Left ventricle myocardium inferior (tissue), 1 donor: ENCODE data around the gene ATP8A1. TPM values are rescaled to one million over a fixed set of nuclear protein-coding genes. Genes with fewer than 3 reads are reported as not detected.

Experiments used
- DNase-seq: peaks from one replicate; pipeline ENCODE4 v3.0.0-alpha.2; 2020
- H3K27ac ChIP-seq: fragments of 200-600 bp; replicated peaks from 2 replicates; pipeline ENCODE4 v1.8.0; 2021
- H3K27me3 ChIP-seq: fragments of 200-600 bp; 2 replicates; pipeline ENCODE4 v1.8.0; 2021; ENCODE audit warnings: low read depth
- H3K36me3 ChIP-seq: fragments of 200-600 bp; 2 replicates; pipeline ENCODE4 v1.8.0; 2021
- H3K4me1 ChIP-seq: fragments of 200-600 bp; 2 replicates; pipeline ENCODE4 v1.8.0; 2021
- H3K4me3 ChIP-seq: fragments of 200-600 bp; 2 replicates; pipeline ENCODE4 v1.8.0; 2021; ENCODE audit warnings: mild to moderate bottlenecking, moderate library complexity
- H3K9me3 ChIP-seq: fragments of 200-600 bp; replicated peaks from 2 replicates; pipeline ENCODE4 v1.8.0; 2021
- intact Hi-C: fragments of 100-400 bp; cut with micrococcal nuclease; formaldehyde crosslinking; loops from one replicate; pipeline ENCODE4 v1.11.0; 2022
- total RNA-seq: library from RNA; stranded (reverse); fragmentation: NEBNext Ultra II Directional; extraction: Animal tissue kit (Norgen Biotek cat#: 25700); gene quantifications from one replicate; pipeline ENCODE4 v1.2.1, GENCODE V29; 2021
- TF ChIP-seq, protein P1 (sequence below): fragments of 200-600 bp; IDR thresholded peaks from 2 replicates; pipeline ENCODE4 v1.8.0; 2021; ENCODE audit warnings: antibody characterized with exemption, mild to moderate bottlenecking, borderline replicate concordance
- donor health status: DM: no; HTN: yes; CAD: no; lungs with severe emphysema.

ATP8A1 gene
- total RNA-seq, 1 donor from 2014 or later = 19.2 TPM

DNA sequence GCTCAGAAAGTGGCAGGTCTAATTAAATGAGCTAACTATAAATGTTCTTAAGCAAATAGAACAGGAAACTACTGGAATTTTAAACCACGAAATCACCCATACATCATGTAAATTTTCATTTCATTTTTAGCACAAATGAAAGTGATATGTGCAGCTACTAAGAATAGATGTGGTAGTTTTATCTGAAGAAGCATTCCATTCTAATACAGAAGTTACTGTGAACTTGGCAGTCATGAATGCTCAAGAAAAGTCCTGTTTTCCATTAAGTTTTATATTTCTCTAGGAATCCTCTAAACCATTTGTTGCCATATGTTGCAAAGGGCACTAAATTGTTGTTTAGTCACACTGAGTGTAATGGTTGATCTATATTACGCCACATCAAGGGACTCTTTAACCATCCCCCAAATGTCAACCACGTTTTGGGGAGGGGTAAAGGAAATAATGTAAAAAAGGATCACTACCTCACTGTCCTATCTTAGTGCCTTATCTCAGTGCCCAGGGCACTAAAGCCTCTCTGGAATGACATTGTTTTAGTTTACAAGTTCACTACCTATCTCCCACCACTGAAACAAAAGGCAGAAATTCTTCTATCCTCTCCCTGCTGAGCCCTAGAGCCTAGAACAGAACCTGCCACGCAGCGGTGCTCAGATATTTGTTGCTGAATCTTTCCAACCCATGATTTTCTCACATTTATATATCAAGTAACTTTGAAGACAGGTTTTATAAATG lies 141.6 kb downstream of the ATP8A1 start:
- no peak overlapping the region for H3K4me3 ChIP-seq
- DNase-seq = no peak
- no peaks in the 10 kb centered on the region for H3K27me3 ChIP-seq
- H3K9me3 ChIP-seq = no peaks in the 10 kb centered on the region
- H3K36me3 ChIP-seq = no peaks in the 10 kb centered on the region
- TF ChIP-seq, protein P1, sequence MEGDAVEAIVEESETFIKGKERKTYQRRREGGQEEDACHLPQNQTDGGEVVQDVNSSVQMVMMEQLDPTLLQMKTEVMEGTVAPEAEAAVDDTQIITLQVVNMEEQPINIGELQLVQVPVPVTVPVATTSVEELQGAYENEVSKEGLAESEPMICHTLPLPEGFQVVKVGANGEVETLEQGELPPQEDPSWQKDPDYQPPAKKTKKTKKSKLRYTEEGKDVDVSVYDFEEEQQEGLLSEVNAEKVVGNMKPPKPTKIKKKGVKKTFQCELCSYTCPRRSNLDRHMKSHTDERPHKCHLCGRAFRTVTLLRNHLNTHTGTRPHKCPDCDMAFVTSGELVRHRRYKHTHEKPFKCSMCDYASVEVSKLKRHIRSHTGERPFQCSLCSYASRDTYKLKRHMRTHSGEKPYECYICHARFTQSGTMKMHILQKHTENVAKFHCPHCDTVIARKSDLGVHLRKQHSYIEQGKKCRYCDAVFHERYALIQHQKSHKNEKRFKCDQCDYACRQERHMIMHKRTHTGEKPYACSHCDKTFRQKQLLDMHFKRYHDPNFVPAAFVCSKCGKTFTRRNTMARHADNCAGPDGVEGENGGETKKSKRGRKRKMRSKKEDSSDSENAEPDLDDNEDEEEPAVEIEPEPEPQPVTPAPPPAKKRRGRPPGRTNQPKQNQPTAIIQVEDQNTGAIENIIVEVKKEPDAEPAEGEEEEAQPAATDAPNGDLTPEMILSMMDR = no peak
- H3K4me1 ChIP-seq = peaks cover 14% of the 10 kb centered on the region
- intact Hi-C loops = loop anchor here (5.0 kb wide), 1 partner anchor 138 kb away; no protein-coding TSS in a partner anchor
- no peak overlapping the region for H3K27ac ChIP-seq

DNA sequence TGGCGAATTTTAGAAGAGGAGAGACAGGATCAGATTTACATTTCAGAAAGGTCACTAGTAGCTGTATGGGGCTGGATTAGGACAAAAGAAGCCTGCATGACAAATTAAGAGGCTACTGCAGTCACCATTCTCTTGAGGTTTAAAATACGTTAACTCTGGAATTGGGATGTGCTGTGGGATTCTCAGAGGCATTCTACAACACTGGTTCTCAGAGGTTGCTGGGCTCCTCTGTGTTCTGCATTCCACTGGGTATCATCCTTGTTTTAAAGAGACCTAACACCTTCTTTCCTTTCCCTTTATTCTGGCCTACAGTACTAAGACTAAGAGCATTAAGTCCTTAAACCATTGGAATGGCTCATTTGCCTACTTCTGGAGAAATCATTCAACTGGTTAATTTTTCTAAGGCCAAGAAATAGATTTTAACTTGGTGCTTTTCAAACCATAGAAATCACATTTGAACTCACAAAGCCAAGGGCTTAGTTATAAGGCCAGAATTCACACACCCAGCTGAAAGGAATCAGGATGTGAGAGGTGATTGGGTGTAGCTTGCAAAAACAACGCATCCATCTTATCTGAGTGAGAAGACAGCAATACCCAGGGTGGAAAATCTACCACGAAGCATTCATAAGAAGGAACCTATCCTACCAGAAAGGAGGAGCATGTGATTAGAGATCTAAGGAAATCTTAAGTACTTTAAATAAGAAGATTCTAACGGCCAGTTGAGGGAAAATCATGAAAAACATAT lies 143.0 kb downstream of the ATP8A1 start:
- H3K27ac ChIP-seq = no peak overlapping the region
- H3K4me3 ChIP-seq = no peak overlapping the region
- DNase-seq = no peak
- H3K36me3 ChIP-seq = no peaks in the 10 kb centered on the region
- TF ChIP-seq, protein P1 = no peak
- no peaks in the 10 kb centered on the region for H3K27me3 ChIP-seq
- intact Hi-C loops = no loop called here
- H3K9me3 ChIP-seq = no peaks in the 10 kb centered on the region
- peaks cover 14% of the 10 kb centered on the region for H3K4me1 ChIP-seq

DNA sequence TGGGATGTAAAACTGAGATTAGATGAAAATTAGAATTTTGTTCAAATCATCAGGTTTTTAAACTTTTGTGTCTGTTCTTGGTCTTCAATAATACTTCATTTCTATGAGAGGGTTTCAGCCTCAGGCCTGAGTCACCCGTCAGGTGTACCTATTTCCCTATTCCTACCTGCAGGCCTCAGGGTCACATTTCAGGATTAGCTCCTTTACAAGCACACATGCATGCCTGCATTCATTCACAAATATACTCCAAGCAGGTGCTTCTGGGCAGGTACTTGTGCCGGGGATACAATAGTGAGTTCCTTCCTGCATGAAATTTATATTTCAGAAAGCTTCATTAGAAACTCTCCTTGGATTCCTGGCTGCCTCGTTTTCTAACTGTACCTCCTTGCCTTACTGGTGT lies 144.7 kb downstream of the ATP8A1 start:
- no peaks in the 10 kb centered on the region for H3K27me3 ChIP-seq
- no peaks in the 10 kb centered on the region for H3K9me3 ChIP-seq
- no peak overlapping the region for H3K27ac ChIP-seq
- TF ChIP-seq, protein P1 = no peak
- no peaks in the 10 kb centered on the region for H3K36me3 ChIP-seq
- no peak overlapping the region for H3K4me3 ChIP-seq
- peaks cover 14% of the 10 kb centered on the region for H3K4me1 ChIP-seq
- no peak for DNase-seq
- intact Hi-C loops = no loop called here

DNA sequence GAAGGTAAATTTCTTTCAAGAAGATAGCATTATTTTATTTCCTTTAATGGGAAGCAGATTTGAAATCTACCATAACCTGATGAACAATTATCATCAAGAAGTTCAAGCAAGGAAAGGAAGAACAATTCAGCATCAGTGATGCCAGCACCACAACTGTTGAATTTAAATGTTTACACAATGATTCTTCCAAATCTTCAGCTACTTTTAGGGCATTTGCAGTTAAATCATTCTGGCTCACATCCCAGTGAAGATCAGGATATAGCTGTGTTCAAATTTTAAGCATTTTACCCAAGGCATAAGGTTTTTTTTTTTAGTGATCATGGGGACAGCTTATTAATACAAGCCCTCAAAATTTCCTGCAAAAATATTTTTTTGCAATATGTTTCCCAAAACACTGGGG lies 146.7 kb downstream of the ATP8A1 start:
- no peak for DNase-seq
- no peak overlapping the region for H3K27ac ChIP-seq
- TF ChIP-seq, protein P1 = no peak
- peaks cover 5% of the 10 kb centered on the region for H3K4me1 ChIP-seq
- intact Hi-C loops = no loop called here
- no peak overlapping the region for H3K4me3 ChIP-seq
- H3K27me3 ChIP-seq = no peaks in the 10 kb centered on the region
- H3K36me3 ChIP-seq = peaks cover 14% of the 10 kb centered on the region
- H3K9me3 ChIP-seq = no peaks in the 10 kb centered on the region

DNA sequence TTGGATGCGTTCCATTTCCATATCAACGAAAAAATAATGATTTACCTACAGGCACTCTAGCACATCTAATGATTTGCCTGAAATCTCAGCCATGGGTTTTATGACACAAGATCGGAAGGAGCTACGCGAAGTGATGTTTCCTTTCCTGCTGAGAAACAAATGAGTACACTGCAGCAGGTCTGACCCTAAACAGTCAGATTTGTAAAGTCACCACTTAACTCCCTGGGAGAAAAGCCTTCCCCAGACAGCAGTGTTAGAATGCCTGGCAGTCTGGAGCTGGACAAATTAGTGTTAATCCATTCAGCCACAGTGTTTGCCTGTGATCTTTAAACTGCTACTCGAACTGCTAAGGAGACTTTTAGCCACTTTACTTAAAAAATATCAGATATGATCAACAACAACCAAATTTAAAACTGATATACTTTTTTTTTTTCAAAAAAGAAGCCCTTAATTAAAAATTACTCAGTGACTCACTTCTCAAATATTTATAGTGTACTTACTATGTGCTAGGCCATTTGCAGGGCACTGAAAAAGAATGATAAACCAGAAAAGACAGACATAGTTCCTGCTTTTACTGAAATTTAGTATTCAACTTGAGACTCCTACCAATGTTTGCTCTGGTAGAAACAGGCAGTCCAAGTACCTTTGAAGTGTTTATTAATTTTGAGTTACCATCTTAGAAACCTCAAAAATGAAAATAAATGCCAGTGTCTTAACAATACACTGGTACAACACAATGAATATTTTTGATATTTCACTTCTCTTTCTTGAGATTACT lies 155.1 kb downstream of the ATP8A1 start:
- no peaks in the 10 kb centered on the region for H3K9me3 ChIP-seq
- no peak overlapping the region for H3K4me3 ChIP-seq
- peaks cover 26% of the 10 kb centered on the region for H3K36me3 ChIP-seq
- no peak overlapping the region for H3K27ac ChIP-seq
- DNase-seq = no peak
- TF ChIP-seq, protein P1 = no peak
- no peaks in the 10 kb centered on the region for H3K4me1 ChIP-seq
- no peaks in the 10 kb centered on the region for H3K27me3 ChIP-seq
- intact Hi-C loops = no loop called here
